ENCODE measurements around the gene OR13J1.

Gene OR13J1

GRCh38 chr9:35829084-35829763 is 41.0 kb downstream of the OR13J1 start, which contains the start of gene TMEM8B:
TMEM8B (plus strand) TSS chr9:35829228; CDS start chr9:35829448, 220 bp downstream.
- peak; percentile 95 for DNase-seq

- DNase-seq, result peak; percentile 34
These were observed 41.5 kb downstream of the OR13J1 start, which contains the start of gene FAM221B for GRCh38 chr9:35828716-35829083. FAM221B (minus strand) TSS chr9:35828732; CDS start chr9:35826161, 2,571 bp downstream.

- no peak for DNase-seq
These were observed 42.7 kb downstream of the OR13J1 start for GRCh38 chr9:35827486-35827885.

GRCh38 chr9:35826071-35826701 is 44.0 kb downstream of the OR13J1 start:
- DNase-seq, result peak; percentile 40

GRCh38 chr9:35822926-35823325 is 47.3 kb downstream of the OR13J1 start:
- no peak for DNase-seq

GRCh38 chr9:35820076-35820475 is 50.1 kb downstream of the OR13J1 start:
- no peak for DNase-seq
